Upper lobe of left lung (tissue), 4 donors: ENCODE results near the gene PRKD3.

Experiments used
- EP300 ChIP-seq, 4 donors: sonication (generic); formaldehyde crosslinking; IDR thresholded peaks; one replicate each; pipeline ENCODE4 v1.5.1; 2017; ENCODE audit warnings: antibody characterized with exemption in 4 of 4, control low read depth in 2 of 4
- POLR2A ChIP-seq, 4 donors: fragments of 450-650 bp; IDR thresholded peaks; one replicate each; pipeline ENCODE4 v1.5.1; 2016 to 2017; ENCODE audit warnings: antibody characterized with exemption in 4 of 4, mild to moderate bottlenecking in 2 of 4
- TF ChIP-seq, protein P1 (sequence below), 6 experiments: fragments of 450-650 bp in 4 of 6; fragments of 200-600 bp in 2 of 6; sonication (generic) in 2 of 6; IDR thresholded peaks; one replicate each; pipeline ENCODE4 v1.5.1; 2016 to 2019; ENCODE audit warnings: antibody characterized with exemption in 6 of 6

DNA sequence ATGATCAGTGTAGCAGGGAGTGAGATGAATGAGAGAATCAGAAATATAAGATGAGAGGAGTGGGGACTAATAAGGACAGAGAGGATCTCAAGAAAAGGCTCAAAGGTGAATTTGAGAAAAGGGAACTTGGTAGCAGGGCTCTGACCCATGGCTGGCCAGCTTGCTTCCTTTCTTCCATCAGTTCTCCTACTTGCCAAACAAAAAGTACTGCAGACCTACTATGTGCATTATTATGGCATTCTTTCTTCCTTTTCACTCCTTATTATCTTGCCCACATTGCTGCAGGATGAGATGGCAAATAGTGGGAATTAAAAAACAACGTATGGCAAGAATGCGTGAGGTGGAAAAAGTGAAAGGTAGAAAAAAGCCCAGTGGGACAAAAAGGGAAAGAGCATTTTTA is 33.0 kb downstream of the PRKD3 start:
- TF ChIP-seq, protein P1, sequence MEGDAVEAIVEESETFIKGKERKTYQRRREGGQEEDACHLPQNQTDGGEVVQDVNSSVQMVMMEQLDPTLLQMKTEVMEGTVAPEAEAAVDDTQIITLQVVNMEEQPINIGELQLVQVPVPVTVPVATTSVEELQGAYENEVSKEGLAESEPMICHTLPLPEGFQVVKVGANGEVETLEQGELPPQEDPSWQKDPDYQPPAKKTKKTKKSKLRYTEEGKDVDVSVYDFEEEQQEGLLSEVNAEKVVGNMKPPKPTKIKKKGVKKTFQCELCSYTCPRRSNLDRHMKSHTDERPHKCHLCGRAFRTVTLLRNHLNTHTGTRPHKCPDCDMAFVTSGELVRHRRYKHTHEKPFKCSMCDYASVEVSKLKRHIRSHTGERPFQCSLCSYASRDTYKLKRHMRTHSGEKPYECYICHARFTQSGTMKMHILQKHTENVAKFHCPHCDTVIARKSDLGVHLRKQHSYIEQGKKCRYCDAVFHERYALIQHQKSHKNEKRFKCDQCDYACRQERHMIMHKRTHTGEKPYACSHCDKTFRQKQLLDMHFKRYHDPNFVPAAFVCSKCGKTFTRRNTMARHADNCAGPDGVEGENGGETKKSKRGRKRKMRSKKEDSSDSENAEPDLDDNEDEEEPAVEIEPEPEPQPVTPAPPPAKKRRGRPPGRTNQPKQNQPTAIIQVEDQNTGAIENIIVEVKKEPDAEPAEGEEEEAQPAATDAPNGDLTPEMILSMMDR (IDR thresholded peaks at IDR 0.05): no peak
- TF ChIP-seq EP300 (IDR thresholded peaks at IDR 0.05) (no peak), POLR2A (IDR thresholded peaks at IDR 0.05) (no peak)
